Ishikawa (cell line): ENCODE results near the gene RNF152.

Source experiments
- CEBPB ChIP-seq: IDR thresholded peaks from 2 replicates; pipeline ENCODE4 v1.6.1; 2012
- CREB1 ChIP-seq: IDR thresholded peaks from 2 replicates; pipeline ENCODE4 v1.6.1; 2012; ENCODE audit warnings: low read depth
- EGR1 ChIP-seq: IDR thresholded peaks from 2 replicates; pipeline ENCODE4 v1.6.1; 2012
- EP300 ChIP-seq: IDR thresholded peaks from 2 replicates; pipeline ENCODE4 v1.6.1; 2012; ENCODE audit warnings: borderline replicate concordance
- FOXM1 ChIP-seq: IDR thresholded peaks from 2 replicates; pipeline ENCODE4 v1.6.1; 2012; ENCODE audit warnings: low read depth, borderline replicate concordance
- NFIC ChIP-seq: IDR thresholded peaks from 2 replicates; pipeline ENCODE4 v1.6.1; 2012
- RAD21 ChIP-seq: IDR thresholded peaks from 2 replicates; pipeline ENCODE4 v1.6.1; 2012; ENCODE audit warnings: low read depth
- TAF1 ChIP-seq: IDR thresholded peaks from 2 replicates; pipeline ENCODE4 v1.6.1; 2012; ENCODE audit warnings: low read depth, mild to moderate bottlenecking
- TCF12 ChIP-seq: IDR thresholded peaks from 2 replicates; pipeline ENCODE4 v1.6.1; 2012; ENCODE audit warnings: low read depth
- TEAD4 ChIP-seq: IDR thresholded peaks from 2 replicates; pipeline ENCODE4 v1.6.1; 2012
- YY1 ChIP-seq: IDR thresholded peaks from 2 replicates; pipeline ENCODE4 v1.6.1; 2012; ENCODE audit warnings: low read depth
- ZBTB7A ChIP-seq: IDR thresholded peaks from 2 replicates; pipeline ENCODE4 v1.6.1; 2012; ENCODE audit warnings: low read depth
- TF ChIP-seq, protein P1 (sequence below): IDR thresholded peaks from 2 replicates; pipeline ENCODE4 v1.6.1; 2012
- TF ChIP-seq, protein P2 (sequence below): IDR thresholded peaks from 2 replicates; pipeline ENCODE4 v1.6.1; 2012
- TF ChIP-seq, protein P3 (sequence below): IDR thresholded peaks from 2 replicates; pipeline ENCODE4 v1.6.1; 2012; ENCODE audit warnings: low read depth, mild to moderate bottlenecking

RNF152 gene

DNA sequence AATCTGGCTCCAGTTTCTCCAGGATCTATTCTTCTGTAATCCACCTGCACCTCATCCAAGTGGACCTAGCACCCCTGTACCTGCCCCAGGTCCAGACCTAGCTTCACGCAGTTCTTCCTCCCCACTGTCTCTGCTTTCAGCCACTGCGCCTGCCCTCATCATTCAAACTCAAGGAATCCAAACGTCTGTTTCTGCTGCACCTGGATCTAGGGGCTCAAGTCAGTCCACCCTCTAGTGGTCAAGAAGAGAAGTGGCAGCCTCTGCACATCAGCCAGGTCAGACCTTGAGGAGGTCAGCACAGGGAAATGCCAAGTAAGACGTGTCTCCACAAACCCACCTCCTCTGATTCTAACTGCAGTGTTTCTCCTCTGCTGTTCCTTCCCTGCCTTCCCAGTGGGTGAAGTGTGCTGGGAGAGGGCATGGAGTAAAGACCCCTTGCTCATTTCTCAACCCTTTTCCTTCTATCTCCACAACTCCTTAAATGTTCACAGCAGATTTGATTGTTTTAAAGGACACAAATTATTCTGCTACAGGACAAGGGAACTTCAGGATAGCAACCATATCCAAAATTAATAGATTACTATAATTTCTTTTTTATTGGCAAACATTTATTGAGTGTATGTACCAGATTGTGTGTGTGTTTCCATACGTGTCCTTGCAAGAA lies 8.6 kb upstream of the RNF152 start:
- peak; percentile 76 for TF ChIP-seq RAD21
- TF ChIP-seq CEBPB = no peak
- TF ChIP-seq NFIC = no peak
- no peak for TF ChIP-seq EP300

DNA sequence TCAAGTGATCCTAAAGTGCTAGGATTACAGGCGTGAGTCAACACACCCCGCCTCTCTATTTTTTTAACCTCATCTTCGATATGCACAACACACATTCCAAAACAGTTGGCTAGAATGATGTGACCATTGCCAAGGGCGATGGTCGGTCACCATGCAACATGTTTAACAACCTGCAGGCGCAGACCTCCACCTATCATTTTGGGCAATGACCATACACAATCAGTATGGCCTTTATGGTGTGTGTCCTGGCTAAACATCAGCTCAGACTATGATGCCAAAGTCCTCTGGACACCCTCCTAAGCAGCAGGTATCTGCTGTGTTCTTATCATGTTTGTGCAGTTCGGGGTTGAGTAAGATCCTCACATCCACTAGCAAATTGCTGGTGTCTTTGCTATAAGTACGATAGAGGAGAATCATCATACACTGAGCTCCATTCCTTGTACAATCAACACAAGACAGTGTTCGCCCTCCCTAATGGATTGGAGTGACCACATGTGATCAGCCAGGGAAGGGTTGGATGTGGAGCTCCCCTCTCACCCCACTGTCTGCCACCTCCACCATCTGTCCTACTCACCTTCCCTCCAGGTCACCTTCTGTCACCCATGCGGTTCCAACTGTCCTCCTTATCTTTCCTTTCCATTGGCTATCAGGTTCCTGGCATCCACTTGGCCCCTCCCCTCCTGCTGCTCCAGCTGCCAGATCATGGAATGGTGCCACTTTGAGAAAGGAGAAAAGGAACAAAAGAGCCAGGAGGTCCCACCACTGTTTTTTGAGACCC lies 7.9 kb upstream of the RNF152 start:
- TF ChIP-seq EP300 (no peak), TEAD4 (no peak), RAD21 (no peak), YY1 (no peak), CREB1 (no peak), FOXM1 (no peak), CEBPB (no peak), TAF1 (no peak), NFIC (no peak), TCF12 (no peak), ZBTB7A (no peak), EGR1 (no peak)
- TF ChIP-seq, protein P1, sequence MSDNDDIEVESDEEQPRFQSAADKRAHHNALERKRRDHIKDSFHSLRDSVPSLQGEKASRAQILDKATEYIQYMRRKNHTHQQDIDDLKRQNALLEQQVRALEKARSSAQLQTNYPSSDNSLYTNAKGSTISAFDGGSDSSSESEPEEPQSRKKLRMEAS = no peak
- TF ChIP-seq, protein P2, sequence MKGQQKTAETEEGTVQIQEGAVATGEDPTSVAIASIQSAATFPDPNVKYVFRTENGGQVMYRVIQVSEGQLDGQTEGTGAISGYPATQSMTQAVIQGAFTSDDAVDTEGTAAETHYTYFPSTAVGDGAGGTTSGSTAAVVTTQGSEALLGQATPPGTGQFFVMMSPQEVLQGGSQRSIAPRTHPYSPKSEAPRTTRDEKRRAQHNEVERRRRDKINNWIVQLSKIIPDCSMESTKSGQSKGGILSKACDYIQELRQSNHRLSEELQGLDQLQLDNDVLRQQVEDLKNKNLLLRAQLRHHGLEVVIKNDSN = no peak
- TF ChIP-seq, protein P3, sequence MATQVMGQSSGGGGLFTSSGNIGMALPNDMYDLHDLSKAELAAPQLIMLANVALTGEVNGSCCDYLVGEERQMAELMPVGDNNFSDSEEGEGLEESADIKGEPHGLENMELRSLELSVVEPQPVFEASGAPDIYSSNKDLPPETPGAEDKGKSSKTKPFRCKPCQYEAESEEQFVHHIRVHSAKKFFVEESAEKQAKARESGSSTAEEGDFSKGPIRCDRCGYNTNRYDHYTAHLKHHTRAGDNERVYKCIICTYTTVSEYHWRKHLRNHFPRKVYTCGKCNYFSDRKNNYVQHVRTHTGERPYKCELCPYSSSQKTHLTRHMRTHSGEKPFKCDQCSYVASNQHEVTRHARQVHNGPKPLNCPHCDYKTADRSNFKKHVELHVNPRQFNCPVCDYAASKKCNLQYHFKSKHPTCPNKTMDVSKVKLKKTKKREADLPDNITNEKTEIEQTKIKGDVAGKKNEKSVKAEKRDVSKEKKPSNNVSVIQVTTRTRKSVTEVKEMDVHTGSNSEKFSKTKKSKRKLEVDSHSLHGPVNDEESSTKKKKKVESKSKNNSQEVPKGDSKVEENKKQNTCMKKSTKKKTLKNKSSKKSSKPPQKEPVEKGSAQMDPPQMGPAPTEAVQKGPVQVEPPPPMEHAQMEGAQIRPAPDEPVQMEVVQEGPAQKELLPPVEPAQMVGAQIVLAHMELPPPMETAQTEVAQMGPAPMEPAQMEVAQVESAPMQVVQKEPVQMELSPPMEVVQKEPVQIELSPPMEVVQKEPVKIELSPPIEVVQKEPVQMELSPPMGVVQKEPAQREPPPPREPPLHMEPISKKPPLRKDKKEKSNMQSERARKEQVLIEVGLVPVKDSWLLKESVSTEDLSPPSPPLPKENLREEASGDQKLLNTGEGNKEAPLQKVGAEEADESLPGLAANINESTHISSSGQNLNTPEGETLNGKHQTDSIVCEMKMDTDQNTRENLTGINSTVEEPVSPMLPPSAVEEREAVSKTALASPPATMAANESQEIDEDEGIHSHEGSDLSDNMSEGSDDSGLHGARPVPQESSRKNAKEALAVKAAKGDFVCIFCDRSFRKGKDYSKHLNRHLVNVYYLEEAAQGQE = no peak

DNA sequence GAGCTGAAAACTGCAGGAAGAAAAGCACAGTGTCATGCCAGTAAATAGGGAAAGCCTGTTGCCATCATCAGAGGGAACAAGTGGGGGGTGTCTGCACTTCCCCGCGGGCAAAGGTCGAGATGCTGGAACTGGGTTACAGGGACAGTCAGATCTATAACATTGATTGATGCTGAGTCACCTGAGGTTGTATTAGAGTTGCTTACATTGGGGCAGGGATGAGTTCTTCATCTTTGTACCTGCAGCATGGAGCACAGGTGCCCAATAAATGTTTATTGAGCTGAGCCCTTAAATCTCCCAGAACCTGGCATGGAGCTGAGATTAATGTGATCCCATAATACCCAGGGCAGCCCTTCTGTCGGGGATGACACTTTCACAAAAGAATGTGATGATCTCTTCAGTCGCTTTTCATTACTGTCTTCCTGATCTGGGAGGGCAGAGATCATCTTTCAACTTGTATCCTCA lies 5.9 kb upstream of the RNF152 start:
- TF ChIP-seq CREB1 (no peak), NFIC (no peak), TAF1 (no peak), YY1 (no peak), EGR1 (no peak), EP300 (no peak), CEBPB (no peak), FOXM1 (no peak), TEAD4 (no peak)
- TF ChIP-seq, protein P3 = no peak
- TF ChIP-seq, protein P1 = no peak

DNA sequence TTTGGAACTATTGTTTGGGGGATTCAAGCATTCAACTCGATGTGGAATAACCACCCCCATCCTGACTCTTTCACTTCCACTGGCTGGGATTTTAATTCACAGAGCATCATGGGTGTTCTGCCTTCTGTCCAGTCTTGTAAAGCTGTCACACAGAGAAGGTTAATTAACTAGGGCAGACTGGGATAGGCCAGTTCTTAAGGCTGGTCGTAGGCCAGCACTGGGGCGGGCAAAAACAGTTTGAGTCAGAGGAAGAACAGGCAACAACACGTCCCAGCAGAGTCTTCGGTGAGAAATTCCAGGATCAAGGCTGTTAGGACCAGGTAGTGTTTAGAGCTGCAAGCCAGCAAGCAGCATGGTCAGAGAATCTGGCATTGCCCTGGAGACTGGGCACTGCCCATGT lies 4.0 kb upstream of the RNF152 start:
- no peak for TF ChIP-seq EP300
- no peak for TF ChIP-seq ZBTB7A
- TF ChIP-seq, protein P3 = no peak
- no peak for TF ChIP-seq FOXM1
- TF ChIP-seq RAD21 = no peak
- no peak for TF ChIP-seq YY1
- TF ChIP-seq TAF1 = no peak
- TF ChIP-seq, protein P2 = no peak
- TF ChIP-seq NFIC = no peak
- TF ChIP-seq CEBPB = no peak
- no peak for TF ChIP-seq TCF12
- no peak for TF ChIP-seq TEAD4
- TF ChIP-seq, protein P1 = no peak
- TF ChIP-seq EGR1 = no peak
- TF ChIP-seq CREB1 = no peak
